GM18858 (cell line): ENCODE measurements around the gene METTL25.
"Not testable (repeated sequence)": the region's sequence is repeated elsewhere in the genome, so short reads cannot be mapped to it uniquely, and the experiment has no call there.

Experiments
- ATAC-seq: cut with Tn5 transposase; IDR thresholded peaks from one replicate; pipeline ENCODE4 v1.9.1; 2021; ENCODE audit not compliant: unreplicated experiment

METTL25 gene

DNA sequence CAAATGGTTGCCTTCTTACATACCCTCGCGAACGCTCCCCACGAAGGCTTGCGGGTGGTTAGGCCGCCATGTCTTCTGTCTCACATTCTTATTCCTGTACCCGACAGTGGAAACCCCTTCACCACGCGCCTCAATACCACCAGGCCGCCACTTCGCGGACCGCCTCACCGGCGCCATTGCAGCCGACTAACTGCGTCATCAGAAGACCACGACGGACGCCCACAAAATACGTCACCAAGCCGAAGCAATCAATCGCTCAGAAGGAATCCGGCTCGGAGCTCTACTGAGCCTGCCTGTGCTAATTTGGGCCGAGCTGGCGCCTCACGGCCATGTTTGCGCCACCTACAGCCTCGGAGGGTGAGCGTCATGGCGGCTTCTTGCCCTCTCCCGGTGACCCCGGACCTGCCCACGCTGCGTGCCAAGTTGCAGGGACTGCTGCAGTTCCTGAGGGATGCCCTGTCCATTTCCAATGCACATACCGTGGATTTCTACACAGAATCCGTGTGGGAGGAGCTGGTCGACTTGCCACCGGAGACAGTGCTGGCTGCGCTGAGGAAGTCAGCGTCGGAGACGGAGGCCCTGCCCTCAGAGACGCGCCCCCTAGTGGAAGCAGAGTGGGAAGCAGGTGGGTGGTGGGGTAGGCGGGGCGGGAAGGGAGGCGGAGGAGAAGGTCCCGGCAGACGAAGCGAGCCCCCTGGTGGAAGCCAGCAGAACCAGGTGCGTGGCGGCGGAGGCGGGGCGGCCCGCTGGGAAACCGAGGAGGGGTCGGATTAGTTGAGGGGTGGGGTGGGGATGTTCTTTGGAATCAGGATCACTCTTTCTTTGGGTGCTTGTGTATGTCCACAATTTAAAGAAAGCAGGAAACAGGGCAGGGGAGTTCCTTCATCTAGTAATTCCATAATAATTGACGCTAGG is at the start of gene METTL25, which contains the start of gene CCDC59:
Gene METTL25 (plus strand): TSS at position 330 of the 915 bp plus-strand sequence. CDS start 37 bp downstream, at position 367.
Gene CCDC59 (minus strand): TSS at position 188 of the 915 bp plus-strand sequence. CDS start 11 bp downstream, at position 177.
- ATAC-seq = peak; percentile 91

DNA sequence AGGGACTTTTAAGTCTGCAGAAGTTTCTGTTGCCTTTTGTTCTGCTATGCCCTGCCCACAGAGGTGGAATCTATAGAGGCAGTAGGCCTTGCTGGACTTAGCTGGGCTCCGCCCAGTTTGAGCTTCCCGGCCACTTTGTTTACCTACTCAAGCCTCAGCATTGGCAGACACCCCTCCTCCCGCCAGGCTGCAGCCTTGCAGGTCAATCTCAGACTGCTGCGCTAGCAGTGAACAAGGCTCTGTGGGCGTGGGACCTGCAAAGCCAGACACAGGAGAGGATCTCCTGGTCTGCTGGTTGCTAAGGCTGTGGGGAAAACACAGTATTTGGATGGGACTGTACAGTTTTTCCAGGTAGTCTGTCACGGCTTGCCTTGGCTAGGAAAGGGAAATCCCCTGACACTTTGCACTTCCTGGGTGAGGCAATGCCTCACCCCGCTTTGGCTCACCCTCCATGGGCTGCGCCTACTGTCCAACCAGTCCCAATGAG is 43.9 kb upstream of the METTL25 start:
- ATAC-seq = no peak

- ATAC-seq = no peak
These were observed 39.1 kb upstream of the METTL25 start for GRCh38 chr12:82319276-82319675.

DNA sequence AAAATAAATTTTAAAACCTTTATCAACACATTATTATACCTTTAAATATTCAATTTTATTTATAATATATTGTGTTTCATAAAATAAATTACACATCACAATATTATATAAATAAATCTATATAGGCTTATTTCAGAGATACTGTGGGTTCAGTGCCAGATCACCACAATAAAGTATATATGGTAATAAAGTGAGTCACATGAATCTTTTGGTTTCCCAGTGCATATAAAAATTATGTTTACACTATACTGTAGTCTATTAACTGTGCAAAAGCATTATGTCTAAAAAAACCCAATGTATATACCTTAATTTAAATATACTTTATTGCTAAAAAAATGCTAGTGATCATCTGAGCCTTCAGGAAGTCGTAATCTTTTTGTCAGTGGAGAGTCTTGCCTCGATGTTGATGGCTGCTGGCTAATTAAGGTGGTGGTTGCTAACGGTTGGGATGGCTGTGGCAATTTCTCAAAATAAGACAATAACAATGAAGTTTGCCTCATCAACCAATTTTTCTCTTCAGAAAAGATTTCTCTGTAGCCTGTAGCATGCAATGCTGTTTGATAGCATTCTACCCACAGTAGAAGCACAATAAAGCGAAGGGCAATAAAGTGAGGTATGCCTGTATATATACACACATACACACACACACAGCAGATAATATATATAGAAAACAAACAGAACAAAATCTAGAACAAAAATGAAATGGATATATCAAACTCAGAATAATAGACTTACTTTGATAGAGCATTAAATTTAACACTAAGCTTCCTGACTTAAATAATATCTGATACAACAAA is 32.6 kb upstream of the METTL25 start:
- no peak for ATAC-seq

GRCh38 chr12:82326905-82327503 is 31.3 kb upstream of the METTL25 start:
- ATAC-seq = peak; percentile 51

GRCh38 chr12:82327861-82328260 is 30.5 kb upstream of the METTL25 start:
- no peak for ATAC-seq

DNA sequence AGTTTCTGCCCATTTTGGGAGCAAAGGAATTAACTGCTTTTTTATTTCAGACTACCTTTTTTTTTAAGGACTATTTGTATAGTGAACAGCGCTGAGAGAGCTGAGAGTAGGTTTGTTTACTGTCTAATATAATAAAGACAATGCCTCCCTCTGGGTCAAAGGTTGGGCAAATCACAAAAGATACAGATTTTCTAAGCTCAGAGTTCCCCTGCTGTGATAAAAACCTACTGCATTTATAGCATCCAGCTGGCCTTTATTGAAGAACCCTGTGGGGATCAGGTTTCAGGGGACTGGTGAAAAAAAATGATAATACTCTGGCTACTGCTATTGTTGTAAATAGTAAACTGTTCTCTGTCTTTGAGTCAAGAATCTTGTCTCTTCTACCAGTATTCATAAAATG is 28.8 kb upstream of the METTL25 start:
- ATAC-seq = no peak

- no peak for ATAC-seq
These were observed 8.2 kb upstream of the METTL25 start for GRCh38 chr12:82350161-82350560.

GRCh38 chr12:82351390-82351789 is 6.9 kb upstream of the METTL25 start:
- ATAC-seq = no peak

DNA sequence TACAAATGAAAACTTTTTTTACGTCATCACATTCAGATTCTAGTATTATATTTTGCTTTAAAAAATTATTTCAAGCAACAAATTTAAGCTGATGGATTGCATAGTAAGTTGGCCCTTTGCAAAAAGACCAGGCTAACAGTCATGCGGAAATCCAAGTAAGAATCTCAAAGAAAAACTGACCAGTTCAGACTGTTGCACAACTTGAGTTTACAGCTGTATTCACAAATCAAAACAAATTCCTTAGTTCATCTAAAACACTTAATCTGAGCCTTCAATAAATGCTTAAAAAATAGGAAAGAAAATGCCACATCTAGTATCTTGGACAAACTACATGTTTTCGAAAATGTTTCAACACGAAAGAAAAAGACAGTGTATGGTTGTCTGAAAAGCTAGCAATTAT is 989 bp upstream of the METTL25 start:
- no peak for ATAC-seq

GRCh38 chr12:82357845-82358199 is 507 bp upstream of the METTL25 start:
- ATAC-seq = no peak

DNA sequence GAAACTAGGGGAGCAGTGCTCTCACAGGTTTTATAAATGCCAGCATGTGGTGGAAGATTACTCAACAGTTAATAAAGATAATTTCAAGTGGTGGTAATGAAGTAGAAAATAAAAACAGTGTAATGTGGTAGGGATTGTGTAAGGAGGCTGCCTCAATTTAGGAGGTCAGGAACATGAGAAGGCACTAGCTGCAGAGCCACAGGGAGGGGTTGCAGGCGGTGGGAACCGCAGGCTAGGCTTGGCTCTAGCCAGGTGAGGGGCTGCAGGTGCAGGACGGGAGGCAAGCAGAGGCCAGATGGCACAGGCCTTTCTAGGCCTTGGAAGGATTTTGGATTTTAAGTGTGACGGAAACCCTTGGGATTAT is 768 bp downstream of the METTL25 start:
- ATAC-seq = peak; percentile 9

GRCh38 chr12:82360834-82361233 is 2.5 kb downstream of the METTL25 start:
- not testable (repeated sequence) for ATAC-seq

- no peak for ATAC-seq
These were observed 3.2 kb downstream of the METTL25 start for GRCh38 chr12:82361461-82361915.

GRCh38 chr12:82363990-82364389 is 5.7 kb downstream of the METTL25 start:
- no peak for ATAC-seq

GRCh38 chr12:82366197-82366596 is 7.9 kb downstream of the METTL25 start:
- no peak for ATAC-seq

DNA sequence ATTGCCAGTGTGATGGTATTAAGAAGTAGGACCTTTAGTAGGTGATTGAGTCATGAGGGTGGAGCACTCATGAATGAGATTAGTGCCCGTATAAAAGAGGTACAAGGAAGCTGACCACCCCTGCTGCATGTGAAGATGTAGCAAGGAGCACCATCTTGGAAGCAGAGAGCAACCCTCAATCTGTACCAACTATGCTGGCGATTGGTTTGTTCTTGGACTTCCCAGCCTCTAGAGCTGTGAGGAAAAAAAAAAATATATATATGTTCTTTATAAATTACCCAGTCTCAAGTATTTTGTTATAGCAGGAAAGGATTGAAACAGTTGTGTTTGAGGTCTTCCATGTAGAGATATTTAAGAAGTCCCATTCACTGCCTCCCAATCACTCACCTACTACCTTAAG is 16.9 kb downstream of the METTL25 start:
- ATAC-seq = no peak

DNA sequence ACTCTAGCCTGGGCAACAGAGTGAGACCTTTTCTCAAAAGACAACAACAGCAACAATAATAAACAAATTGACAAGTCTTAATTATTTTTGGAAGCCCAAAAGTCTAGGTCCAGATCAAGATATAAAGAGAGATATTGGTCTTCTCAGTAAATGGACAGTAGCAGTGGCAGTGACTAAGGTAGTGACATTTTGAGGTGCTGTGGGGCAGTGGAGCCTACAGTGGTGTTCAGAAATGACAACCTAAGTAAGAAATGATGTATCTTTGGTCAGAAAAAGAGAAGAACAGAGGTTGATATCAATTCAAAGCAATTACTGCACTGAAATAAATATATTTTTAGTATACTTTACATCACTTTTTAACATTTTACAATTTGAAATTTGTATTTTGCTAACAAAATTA is 20.7 kb downstream of the METTL25 start:
- no peak for ATAC-seq

DNA sequence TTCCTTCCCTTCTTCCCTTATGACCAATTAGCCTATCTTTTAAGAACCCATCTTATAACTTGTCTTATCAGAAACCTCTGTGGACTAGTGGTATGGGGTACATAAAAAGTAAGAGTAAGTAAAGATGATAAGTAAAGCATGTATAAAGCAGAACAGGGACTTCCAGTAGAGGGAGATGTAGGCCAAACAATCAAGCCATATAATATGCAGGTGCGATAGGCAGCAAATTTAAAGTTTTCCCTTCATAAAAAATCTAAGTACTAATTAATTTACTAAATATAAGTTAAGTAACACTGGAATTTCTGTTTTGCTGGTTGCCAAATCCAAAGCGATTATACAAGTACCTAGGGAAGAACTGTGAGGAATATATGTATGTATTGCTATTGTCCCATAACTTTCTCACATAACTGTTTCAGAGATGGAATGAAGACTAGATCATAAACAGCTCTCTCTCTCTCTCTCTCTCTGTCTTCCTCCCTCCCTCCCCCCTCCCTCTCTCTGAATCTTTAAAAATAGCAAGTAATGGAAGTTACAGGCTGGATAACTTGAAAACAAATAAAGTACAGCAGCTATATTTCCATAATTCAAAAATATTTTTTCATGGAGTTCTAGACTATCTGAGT is 25.7 kb downstream of the METTL25 start:
- no peak for ATAC-seq

- no peak for ATAC-seq
These were observed 40.5 kb downstream of the METTL25 start for GRCh38 chr12:82398879-82399278.

DNA sequence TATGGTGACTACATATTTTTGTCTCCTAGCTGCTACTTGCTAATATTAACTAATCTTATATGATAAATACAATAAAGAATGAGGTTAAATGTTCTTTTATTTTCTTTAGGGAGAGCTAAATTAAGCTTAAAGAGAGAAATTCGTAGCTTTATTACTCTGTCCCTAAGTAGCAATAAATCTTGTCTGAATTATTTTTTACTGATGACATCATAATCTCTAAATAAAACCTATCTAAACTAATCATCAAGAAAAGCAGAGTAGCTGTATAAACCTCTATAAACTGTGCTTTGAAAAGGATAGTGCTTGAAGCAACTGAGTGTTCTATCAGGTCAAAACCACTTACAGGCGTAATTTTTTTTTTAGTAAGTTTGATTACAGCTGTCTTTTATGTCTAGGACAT is 42.5 kb downstream of the METTL25 start:
- no peak for ATAC-seq
